ENCODE measurements around the gene ZSWIM4. TPM values are rescaled to one million over a fixed set of nuclear protein-coding genes. Genes with fewer than 3 reads are reported as not detected.
"Not testable (repeated sequence)": the region's sequence is repeated elsewhere in the genome, so short reads cannot be mapped to it uniquely, and the experiment has no call there.

ZSWIM4 gene
- total and polyA plus RNA-seq, 10 donors: 1.5 to 14.8 (median 7.7) TPM

- H3K4me1 ChIP-seq: peaks cover 26 to 71% (median 55%) of the 10 kb centered on the region in 6 donors
- H3K4me3 ChIP-seq: peak overlapping the region in 1 of 8 donors; percentile 38
- 18 to 31% (median 26%) methylated on average over 8 of the region's 8 CpGs for WGBS, 5 donors
- no peak for TF ChIP-seq POLR2A (IDR thresholded peaks at IDR 0.05)
- peak in 2 of 3 donors; percentile 44 for TF ChIP-seq POLR2AphosphoS5 (IDR thresholded peaks at IDR 0.05)
- TF ChIP-seq, protein P1, sequence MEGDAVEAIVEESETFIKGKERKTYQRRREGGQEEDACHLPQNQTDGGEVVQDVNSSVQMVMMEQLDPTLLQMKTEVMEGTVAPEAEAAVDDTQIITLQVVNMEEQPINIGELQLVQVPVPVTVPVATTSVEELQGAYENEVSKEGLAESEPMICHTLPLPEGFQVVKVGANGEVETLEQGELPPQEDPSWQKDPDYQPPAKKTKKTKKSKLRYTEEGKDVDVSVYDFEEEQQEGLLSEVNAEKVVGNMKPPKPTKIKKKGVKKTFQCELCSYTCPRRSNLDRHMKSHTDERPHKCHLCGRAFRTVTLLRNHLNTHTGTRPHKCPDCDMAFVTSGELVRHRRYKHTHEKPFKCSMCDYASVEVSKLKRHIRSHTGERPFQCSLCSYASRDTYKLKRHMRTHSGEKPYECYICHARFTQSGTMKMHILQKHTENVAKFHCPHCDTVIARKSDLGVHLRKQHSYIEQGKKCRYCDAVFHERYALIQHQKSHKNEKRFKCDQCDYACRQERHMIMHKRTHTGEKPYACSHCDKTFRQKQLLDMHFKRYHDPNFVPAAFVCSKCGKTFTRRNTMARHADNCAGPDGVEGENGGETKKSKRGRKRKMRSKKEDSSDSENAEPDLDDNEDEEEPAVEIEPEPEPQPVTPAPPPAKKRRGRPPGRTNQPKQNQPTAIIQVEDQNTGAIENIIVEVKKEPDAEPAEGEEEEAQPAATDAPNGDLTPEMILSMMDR (IDR thresholded peaks at IDR 0.05 in 8 of 11, conservative IDR thresholded peaks at IDR 0.05 in 3 of 11): no peak
- H3K9me3 ChIP-seq: no peaks in the 10 kb centered on the region
- no peaks in the 10 kb centered on the region for H3K36me3 ChIP-seq
- DNase-seq: peak; percentile 75
- intact Hi-C loops (cut with DNase I; ENCODE audit: low total_unique reads): no loop called here
- H3K27me3 ChIP-seq (replicated peaks in 1 of 7): no peaks in the 10 kb centered on the region
- H3K27ac ChIP-seq: peak overlapping the region in 6 of 8 donors; percentile 33 to 88 (median 80)
These were observed 6.3 kb upstream of the ZSWIM4 start for GRCh38 chr19:13788991-13789390.

DNA sequence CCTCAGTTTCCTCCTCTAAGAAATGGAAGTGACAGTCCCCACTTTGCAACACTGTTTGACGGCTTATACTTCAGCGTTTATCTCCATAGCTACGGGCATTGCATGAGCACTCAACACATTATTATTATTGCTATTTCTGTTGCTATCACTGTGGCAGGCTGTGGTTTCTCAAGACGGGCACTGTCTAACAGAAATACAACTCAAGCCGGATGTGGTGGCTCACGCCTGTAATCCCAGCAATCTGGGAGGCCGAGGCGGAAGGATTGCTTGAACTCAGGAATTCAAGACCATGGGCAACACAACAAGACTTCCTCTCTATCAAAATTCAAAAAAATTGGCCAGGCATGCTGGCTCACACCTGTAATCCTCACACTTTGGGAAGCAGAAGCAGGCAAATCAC lies 4.9 kb upstream of the ZSWIM4 start:
- no peaks in the 10 kb centered on the region for H3K36me3 ChIP-seq
- DNase-seq: peak; percentile 76
- H3K4me1 ChIP-seq: peaks cover 17 to 67% (median 52%) of the 10 kb centered on the region in 6 donors
- 39 to 79% (median 53%) methylated on average over 8 of the region's 8 CpGs for WGBS, 5 donors
- intact Hi-C loops (cut with DNase I; ENCODE audit: low total_unique reads): no loop called here
- TF ChIP-seq POLR2A (IDR thresholded peaks at IDR 0.05) (no peak), POLR2AphosphoS5 (IDR thresholded peaks at IDR 0.05) (peak in 1 of 3 donors; percentile 34)
- TF ChIP-seq, protein P1 (IDR thresholded peaks at IDR 0.05 in 8 of 11, conservative IDR thresholded peaks at IDR 0.05 in 3 of 11): no peak
- H3K4me3 ChIP-seq: no peak overlapping the region
- peak overlapping the region in 4 of 8 donors; percentile 8 to 85 (median 38) for H3K27ac ChIP-seq
- no peaks in the 10 kb centered on the region for H3K27me3 ChIP-seq (replicated peaks in 1 of 7)
- no peaks in the 10 kb centered on the region for H3K9me3 ChIP-seq

- H3K27me3 ChIP-seq (replicated peaks in 1 of 7); H3K4me3 ChIP-seq; DNase-seq; intact Hi-C loops (cut with DNase I; ENCODE audit: low total_unique reads); H3K36me3 ChIP-seq; H3K9me3 ChIP-seq: not testable (repeated sequence)
- Histone ChIP-seq H3K27ac (peak overlapping the region in 1 of 8 donors; percentile 96), H3K4me1 (peaks cover 25 to 72% (median 58%) of the 10 kb centered on the region in 6 donors)
- 70 to 94% (median 85%) methylated on average over 9 of the region's 9 CpGs for WGBS, 5 donors
These were observed 1.9 kb upstream of the ZSWIM4 start for GRCh38 chr19:13793317-13793716.

DNA sequence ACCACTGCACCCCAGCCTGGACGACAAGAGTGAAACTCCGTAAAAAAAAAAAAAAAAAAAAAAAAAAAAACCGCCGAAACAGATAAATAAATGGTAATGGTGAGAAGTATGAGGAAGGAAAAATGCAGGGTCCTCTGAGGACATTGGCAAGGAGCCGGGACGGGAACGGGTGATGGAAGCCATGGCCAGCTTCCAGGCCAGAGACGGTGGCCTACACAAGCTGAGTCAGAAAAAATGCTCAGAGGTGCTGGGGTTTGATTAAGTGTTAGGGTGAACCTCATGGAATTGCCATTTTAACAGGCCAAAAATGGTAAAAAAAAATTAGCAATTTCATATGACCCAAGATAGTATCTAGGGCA lies 866 bp upstream of the ZSWIM4 start:
- intact Hi-C loops (cut with DNase I; ENCODE audit: low total_unique reads): no loop called here
- Histone ChIP-seq H3K4me3 (peak overlapping the region; percentile 56 to 90 (median 75)), H3K4me1 (peaks cover 15 to 64% (median 47%) of the 10 kb centered on the region in 6 donors), H3K27ac (peak overlapping the region in 7 of 8 donors; percentile 86 to 96 (median 91)), H3K9me3 (no peaks in the 10 kb centered on the region), H3K36me3 (no peaks in the 10 kb centered on the region), H3K27me3 (replicated peaks in 1 of 7) (no peaks in the 10 kb centered on the region)
- peak; percentile 76 for DNase-seq
- WGBS, 5 donors: 4 to 12% (median 7%) methylated on average over 7 to 8 of the region's 8 CpGs
- no peak for TF ChIP-seq POLR2A (IDR thresholded peaks at IDR 0.05)
- TF ChIP-seq POLR2AphosphoS5 (IDR thresholded peaks at IDR 0.05): no peak
- TF ChIP-seq, protein P1 (IDR thresholded peaks at IDR 0.05 in 8 of 11, conservative IDR thresholded peaks at IDR 0.05 in 3 of 11): no peak

All from spleen (tissue), 11 donors.